HepG2 (cell line): ENCODE data around the gene SEMA3C. TPM values are rescaled to one million over a fixed set of nuclear protein-coding genes. Genes with fewer than 3 reads are reported as not detected.

Experiments
- ATAC-seq: fragments of 200-7000 bp; cut with Tn5 transposase; 3 replicates; pipeline ENCODE4 v1.9.1; 2020; ENCODE audit warnings: mild to moderate bottlenecking, moderate library complexity
- BruUV-seq: library from RNA; stranded (reverse); fragments of 400-500 nt; replicated peaks from 2 replicates; lab custom pipeline; 2021; lab: Mats Ljungman, UMichigan
- CTCF ChIA-PET: fragments of 300-600 bp; formaldehyde crosslinking; extraction: SDS; loops from one replicate; lab custom pipeline; 2021; ENCODE audit warnings: low total read pairs, inconsistent platforms, low intra/inter-chr PET ratio; lab: Yijun Ruan, JAX
- POLR2A ChIA-PET: fragments of 350-600 bp; sonication (Branson Sonifier 250); formaldehyde crosslinking; loops from one replicate; lab custom pipeline; 2020; ENCODE audit warnings: antibody characterized with exemption, inconsistent platforms; lab: Yijun Ruan, JAX
- DNase-seq: peaks from one replicate; pipeline ENCODE4 v3.0.0-alpha.2; 2015; ENCODE audit warnings: low spot score
- FAIRE-seq: peaks from 3 replicates; lab custom pipeline; 2011; peaks lifted over from hg19 to GRCh38; lab: Jason Lieb, UNC
- H2AFZ ChIP-seq: one replicate; pipeline ENCODE4 v1.6.1; 2011; ENCODE audit warnings: low read length, inconsistent platforms
- H3K27ac ChIP-seq: fragments of 300-600 bp; 3 replicates; pipeline ENCODE4 v1.8.0; 2011; ENCODE audit warnings: mixed run types, mild to moderate bottlenecking, mixed read lengths, low read length, inconsistent platforms; ENCODE audit not compliant: insufficient read depth; ENCODE audit errors: extremely low read length
- H3K27me3 ChIP-seq, 2 experiments: fragments of 200-600 bp in 1 of 2; 2 replicates in 1 of 2; 3 replicates in 1 of 2; pipeline versions ENCODE4 v1.6.0 to v1.8.0; 2011; ENCODE audit warnings: low read length in 2 of 2, mild to moderate bottlenecking in 2 of 2, moderate library complexity in 2 of 2, inconsistent platforms in 1 of 2; ENCODE audit not compliant: insufficient read depth in 2 of 2, control insufficient read depth in 1 of 2
- H3K36me3 ChIP-seq, 2 experiments: fragments of 200-600 bp in 1 of 2; replicated peaks in 1 of 2; 2 replicates in 1 of 2; 3 replicates in 1 of 2; pipeline versions ENCODE4 v1.5.1 to v1.8.0; 2011; ENCODE audit warnings: low read length in 2 of 2, inconsistent platforms in 1 of 2; ENCODE audit not compliant: insufficient read depth in 2 of 2, control insufficient read depth in 1 of 2
- H3K4me1 ChIP-seq: 2 replicates; pipeline ENCODE4 v1.5.1; 2012; ENCODE audit warnings: low read length, inconsistent platforms; ENCODE audit not compliant: insufficient read depth
- H3K4me2 ChIP-seq: 2 replicates; pipeline ENCODE4 v1.6.0; 2011; ENCODE audit warnings: low read depth, low read length, inconsistent platforms
- H3K4me3 ChIP-seq, 3 experiments: fragments of 200-600 bp in 1 of 3; sonication (generic), shearing (Covaris generic) in 1 of 3; replicated peaks in 1 of 3; 2 replicates each; pipeline ENCODE4 v1.5.1; 2011 to 2016; ENCODE audit warnings: low read length in 3 of 3, inconsistent platforms in 2 of 3, low read depth in 2 of 3, mild to moderate bottlenecking in 2 of 3, control low read depth in 1 of 3, mixed read lengths in 1 of 3; ENCODE audit not compliant: insufficient read depth in 1 of 3
- H3K79me2 ChIP-seq: one replicate; pipeline ENCODE4 v1.6.1; 2011; ENCODE audit warnings: low read length, inconsistent platforms; ENCODE audit not compliant: insufficient read depth
- H3K9ac ChIP-seq: 2 replicates; pipeline ENCODE4 v1.6.0; 2011; ENCODE audit warnings: mild to moderate bottlenecking, low read depth, low read length, inconsistent platforms; ENCODE audit not compliant: insufficient read depth
- H3K9me3 ChIP-seq: 2 replicates; pipeline ENCODE4 v1.5.1; 2012; ENCODE audit warnings: mild to moderate bottlenecking, low read length
- H4K20me1 ChIP-seq: 2 replicates; pipeline ENCODE4 v1.6.0; 2011; ENCODE audit warnings: inconsistent platforms, mild to moderate bottlenecking, low read length, moderate library complexity; ENCODE audit not compliant: insufficient read depth
- KDM3A ChIP-seq: IDR thresholded peaks from 2 replicates; pipeline ENCODE4 v1.6.1; 2018; ENCODE audit warnings: low read depth, missing compliant biosample characterization
- KMT2B ChIP-seq: IDR thresholded peaks from 2 replicates; pipeline ENCODE4 v1.6.1; 2016; ENCODE audit warnings: missing genetic modification reagents, missing compliant biosample characterization
- MLX ChIP-seq: IDR thresholded peaks from 2 replicates; pipeline ENCODE4 v1.6.1; 2016
- MTERF4 ChIP-seq: sonication (generic); formaldehyde crosslinking; IDR thresholded peaks from 2 replicates; pipeline ENCODE4 v1.8.0; 2023; ENCODE audit warnings: mild to moderate bottlenecking, missing genetic modification reagents
- NKX3-1 ChIP-seq: sonication (generic); formaldehyde crosslinking; IDR thresholded peaks from 2 replicates; pipeline ENCODE4 v1.5.0; 2020; ENCODE audit warnings: missing genetic modification reagents
- SP1 ChIP-seq, 2 experiments: fragments of 450-650 bp in 1 of 2; sonication (generic) in 1 of 2; formaldehyde crosslinking in 1 of 2; IDR thresholded peaks; 2 replicates each; pipeline versions ENCODE4 v1.4.0 to v1.6.1; 2016 to 2020; ENCODE audit warnings: missing genetic modification reagents in 1 of 2
- TFAP4 ChIP-seq: sonication (generic); IDR thresholded peaks from 2 replicates; pipeline ENCODE4 v1.6.1; 2016; ENCODE audit warnings: low read depth, borderline replicate concordance
- U2AF2 ChIP-seq: fragments of 200-400 bp; formaldehyde crosslinking; IDR thresholded peaks from 2 replicates; pipeline ENCODE4 v1.6.1; 2017; ENCODE audit warnings: low read depth, mild to moderate bottlenecking, low read length
- ZBTB1 ChIP-seq: sonication (generic); formaldehyde crosslinking; IDR thresholded peaks from 2 replicates; pipeline ENCODE4 v1.4.0; 2020; ENCODE audit warnings: missing genetic modification reagents, borderline replicate concordance
- ZNF335 ChIP-seq: sonication (generic); formaldehyde crosslinking; IDR thresholded peaks from 2 replicates; pipeline ENCODE4 v1.4.0; 2020; ENCODE audit warnings: missing genetic modification reagents
- ZNF605 ChIP-seq: sonication (generic); formaldehyde crosslinking; IDR thresholded peaks from 2 replicates; pipeline ENCODE4 v1.8.0; 2022; ENCODE audit warnings: mild to moderate bottlenecking, missing genetic modification reagents
- ZNF724P ChIP-seq: sonication (generic); formaldehyde crosslinking; IDR thresholded peaks from 2 replicates; pipeline ENCODE4 v1.8.0; 2022; ENCODE audit warnings: missing genetic modification reagents, borderline replicate concordance
- WGBS: methylation state at CpG from one replicate; pipeline ENCODE4 v1.1.6; 2017; ENCODE audit warnings: low lambda C conversion rate; 5-methylcytosine and 5-hydroxymethylcytosine counted together
- in situ Hi-C: cut with HindIII; loops from 2 replicates; pipeline ENCODE4 v1.10.0; 2017; ENCODE audit warnings: low pct_unique_long_range_greater_than_20kb; ENCODE audit not compliant: extremely low pct_ligation_motif_present
- intact Hi-C: fragments of 100-400 bp; cut with micrococcal nuclease; formaldehyde crosslinking; loops from one replicate; pipeline ENCODE4 v1.10.0; 2022; ENCODE audit not compliant: unreplicated experiment
- polyA plus RNA-seq, 8 experiments: library from polyadenylated mRNA; depleted of rRNA in 3 of 8; stranded (reverse) in 7 of 8; unstranded in 1 of 8; fragments of >200 nt; fragmentation: Illumina TruSeq in 4 of 8; extraction: Trizol in 4 of 8; gene quantifications; 2 replicates each; pipeline versions ENCODE4 v1.2.1 to v1.2.3, GENCODE V29; 2011 to 2016; ENCODE audit warnings: low read depth in 4 of 8, missing spikeins in 1 of 8, mixed read lengths in 1 of 8; ENCODE audit not compliant: insufficient read depth in 1 of 8
- total RNA-seq, 5 experiments: library from RNA; depleted of rRNA; stranded (reverse); fragments of >200 nt; fragmentation: Illumina TruSeq; extraction: Trizol; gene quantifications; 2 replicates each; pipeline ENCODE4 v1.2.3, GENCODE V29; 2016; ENCODE audit warnings: low read depth in 1 of 5

Gene SEMA3C
- total and polyA plus RNA-seq, 2 of the 13 experiments (the other 11 are each of a cell fraction or from before 2014, with no cell fraction given) = 0.05 to 0.13 TPM

- in situ Hi-C loops = no loop called here
- FAIRE-seq = no peak
- ChIA-PET POLR2A (no interaction called here), CTCF (no interaction called here)
- Histone ChIP-seq H3K9ac (no peak overlapping the region), H3K36me3 (no peaks in the 10 kb centered on the region), H3K4me2 (no peak overlapping the region), H2AFZ (no peak overlapping the region), H4K20me1 (no peaks in the 10 kb centered on the region), H3K4me1 (no peaks in the 10 kb centered on the region), H3K79me2 (no peaks in the 10 kb centered on the region), H3K27ac (no peak overlapping the region), H3K4me3 (no peak overlapping the region), H3K9me3 (no peaks in the 10 kb centered on the region), H3K27me3 (no peaks in the 10 kb centered on the region)
- BruUV-seq = no TSS peak
- TF ChIP-seq KMT2B (CRISPR knock-in tag) = no peak
- no peak for TF ChIP-seq MLX (CRISPR knock-in tag)
- TF ChIP-seq NKX3-1 (CRISPR knock-in tag) = no peak
- no peak for TF ChIP-seq ZBTB1 (CRISPR knock-in tag)
- TF ChIP-seq ZNF724P = no peak
- no peak for TF ChIP-seq U2AF2
- no peak for TF ChIP-seq ZNF605 (CRISPR knock-in tag)
- TF ChIP-seq ZNF335 (CRISPR knock-in tag) = no peak
- no peak for ATAC-seq
- WGBS = 27% methylated on average over 2 of the region's 2 CpGs
- no peak for DNase-seq
- intact Hi-C loops = no loop called here
Measured at GRCh38 chr7:80729591-80730320, 189.1 kb downstream of the SEMA3C start.

- WGBS = 69% methylated on average over 3 of the region's 3 CpGs
- ChIA-PET POLR2A (no interaction called here), CTCF (no interaction called here)
- Histone ChIP-seq H3K36me3 (no peaks in the 10 kb centered on the region), H3K27ac (no peak overlapping the region), H3K4me2 (no peak overlapping the region), H4K20me1 (no peaks in the 10 kb centered on the region), H3K79me2 (no peaks in the 10 kb centered on the region), H3K9me3 (no peaks in the 10 kb centered on the region), H2AFZ (no peak overlapping the region), H3K27me3 (no peaks in the 10 kb centered on the region), H3K9ac (no peak overlapping the region), H3K4me1 (peaks cover 21% of the 10 kb centered on the region), H3K4me3 (no peak overlapping the region)
- intact Hi-C loops (no loop called here), in situ Hi-C loops (no loop called here)
- DNase-seq (no peak), ATAC-seq (no peak), FAIRE-seq (no peak)
- no TSS peak for BruUV-seq
- TF ChIP-seq MTERF4 (CRISPR knock-in tag) = no peak
- no peak for TF ChIP-seq TFAP4
- TF ChIP-seq SP1 (IDR thresholded peaks at IDR 0.05) = no peak
- no peak for TF ChIP-seq SP1 (CRISPR knock-in tag; IDR thresholded peaks at IDR 0.05)
- TF ChIP-seq KDM3A = no peak
Measured at GRCh38 chr7:80726666-80727065, 192.2 kb downstream of the SEMA3C start.
